ENCODE results near the gene PTPRK.

Gene PTPRK

DNA sequence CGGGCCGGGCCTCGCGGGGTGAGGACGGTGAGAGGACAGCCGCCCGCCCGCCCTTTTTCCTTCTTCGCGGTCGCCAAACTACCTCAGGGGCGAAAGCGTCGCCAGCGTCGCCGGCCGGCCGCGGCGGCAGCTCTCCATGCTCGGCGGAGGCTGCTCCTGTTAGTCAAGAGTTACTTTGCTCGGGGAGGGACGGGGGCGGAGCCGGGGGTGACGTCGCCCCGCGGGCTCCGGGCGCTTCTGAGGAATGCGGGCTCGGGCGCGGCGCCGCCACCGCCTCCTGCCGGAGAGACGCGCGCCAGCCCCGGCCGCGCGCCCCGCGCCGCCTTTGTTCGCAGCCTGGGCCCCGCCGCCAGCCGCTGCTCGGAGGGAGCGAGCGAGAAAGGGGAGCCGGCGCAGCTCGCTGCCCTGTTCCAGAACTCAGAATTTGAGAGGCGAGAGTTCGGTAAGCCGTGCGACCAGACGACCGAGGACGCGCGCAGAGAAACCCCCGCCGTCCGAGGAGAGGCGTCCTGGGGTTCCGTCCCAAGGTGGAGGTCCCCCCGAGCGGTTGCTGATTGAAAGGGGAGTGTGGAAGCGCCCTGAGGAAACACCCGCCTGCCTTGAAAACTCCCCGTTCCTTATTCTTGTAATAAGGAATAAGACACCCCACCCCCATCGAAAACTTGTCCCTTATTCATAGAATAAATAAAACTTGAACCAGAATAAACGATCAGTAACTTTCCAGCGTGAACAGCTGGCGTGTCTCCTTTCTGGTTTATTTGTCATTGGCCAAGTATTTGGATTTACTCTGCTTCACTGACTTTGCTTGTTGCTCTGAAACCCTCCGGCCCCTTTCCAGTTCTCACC is at the start of gene PTPRK:
TSS of gene PTPRK (minus strand) at position 164 of the 846 bp plus-strand sequence. CDS start 241 bp downstream, outside the sequence.
- peak within 1 kb of the TSS; percentile 62 for H3K9ac ChIP-seq
- no peaks in the 10 kb centered on the region for H3K27me3 ChIP-seq (ENCODE audit: control insufficient read depth, insufficient read depth, low read length)
- H3K36me3 ChIP-seq (ENCODE audit: control insufficient read depth, insufficient read depth, low read length), result no peaks in the 10 kb centered on the region
- TF ChIP-seq, protein P1, sequence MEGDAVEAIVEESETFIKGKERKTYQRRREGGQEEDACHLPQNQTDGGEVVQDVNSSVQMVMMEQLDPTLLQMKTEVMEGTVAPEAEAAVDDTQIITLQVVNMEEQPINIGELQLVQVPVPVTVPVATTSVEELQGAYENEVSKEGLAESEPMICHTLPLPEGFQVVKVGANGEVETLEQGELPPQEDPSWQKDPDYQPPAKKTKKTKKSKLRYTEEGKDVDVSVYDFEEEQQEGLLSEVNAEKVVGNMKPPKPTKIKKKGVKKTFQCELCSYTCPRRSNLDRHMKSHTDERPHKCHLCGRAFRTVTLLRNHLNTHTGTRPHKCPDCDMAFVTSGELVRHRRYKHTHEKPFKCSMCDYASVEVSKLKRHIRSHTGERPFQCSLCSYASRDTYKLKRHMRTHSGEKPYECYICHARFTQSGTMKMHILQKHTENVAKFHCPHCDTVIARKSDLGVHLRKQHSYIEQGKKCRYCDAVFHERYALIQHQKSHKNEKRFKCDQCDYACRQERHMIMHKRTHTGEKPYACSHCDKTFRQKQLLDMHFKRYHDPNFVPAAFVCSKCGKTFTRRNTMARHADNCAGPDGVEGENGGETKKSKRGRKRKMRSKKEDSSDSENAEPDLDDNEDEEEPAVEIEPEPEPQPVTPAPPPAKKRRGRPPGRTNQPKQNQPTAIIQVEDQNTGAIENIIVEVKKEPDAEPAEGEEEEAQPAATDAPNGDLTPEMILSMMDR (IDR thresholded peaks at IDR 0.05), result no peak
- H3K4me1 ChIP-seq, result peaks cover 4% of the 10 kb centered on the region
- peak within 1 kb of the TSS; percentile 99 for H2AFZ ChIP-seq
- H3K9me3 ChIP-seq (ENCODE audit: control insufficient read depth, low read length), result no peaks in the 10 kb centered on the region
- H3K4me2 ChIP-seq (ENCODE audit: low read length), result peak within 1 kb of the TSS; percentile 96
- H3K4me3 ChIP-seq (ENCODE audit: low read depth, low read length), result peak within 1 kb of the TSS; percentile 76
- H3K79me2 ChIP-seq, result no peaks in the 10 kb centered on the region
- peak within 1 kb of the TSS; percentile 88 for H3K27ac ChIP-seq

DNA sequence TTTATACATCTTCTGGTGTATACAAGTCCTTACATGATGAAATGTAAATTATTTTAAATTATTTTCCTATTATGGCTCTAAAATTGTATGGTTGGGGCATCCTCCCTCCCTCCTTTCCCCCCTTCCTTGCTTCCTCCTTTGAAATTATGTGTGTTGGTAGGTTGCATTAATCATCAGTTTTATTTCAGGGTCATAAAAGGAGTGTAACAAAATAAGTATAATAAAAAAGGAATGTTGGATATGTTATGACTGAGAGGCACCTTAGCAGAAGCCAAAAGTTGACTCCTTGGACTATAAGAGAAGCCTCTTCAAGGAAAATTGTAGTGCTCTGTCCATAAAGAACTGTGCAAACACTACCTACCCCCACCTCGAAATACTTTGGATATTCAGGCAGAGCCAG is 46.6 kb upstream of the PTPRK start:
- no peaks in the 10 kb centered on the region for H3K9me3 ChIP-seq (ENCODE audit: control insufficient read depth, low read length)
- TF ChIP-seq, protein P1 (IDR thresholded peaks at IDR 0.05), result no peak
- H3K4me3 ChIP-seq (ENCODE audit: low read depth, low read length), result no peak overlapping the region
- no peak overlapping the region for H3K27ac ChIP-seq
- no peaks in the 10 kb centered on the region for H3K27me3 ChIP-seq (ENCODE audit: control insufficient read depth, insufficient read depth, low read length)
- H3K36me3 ChIP-seq (ENCODE audit: control insufficient read depth, insufficient read depth, low read length), result no peaks in the 10 kb centered on the region
- H3K4me1 ChIP-seq, result no peaks in the 10 kb centered on the region
- no peak overlapping the region for H3K9ac ChIP-seq
- H3K79me2 ChIP-seq, result no peaks in the 10 kb centered on the region
- H2AFZ ChIP-seq, result no peak overlapping the region
- no peak overlapping the region for H3K4me2 ChIP-seq (ENCODE audit: low read length)

DNA sequence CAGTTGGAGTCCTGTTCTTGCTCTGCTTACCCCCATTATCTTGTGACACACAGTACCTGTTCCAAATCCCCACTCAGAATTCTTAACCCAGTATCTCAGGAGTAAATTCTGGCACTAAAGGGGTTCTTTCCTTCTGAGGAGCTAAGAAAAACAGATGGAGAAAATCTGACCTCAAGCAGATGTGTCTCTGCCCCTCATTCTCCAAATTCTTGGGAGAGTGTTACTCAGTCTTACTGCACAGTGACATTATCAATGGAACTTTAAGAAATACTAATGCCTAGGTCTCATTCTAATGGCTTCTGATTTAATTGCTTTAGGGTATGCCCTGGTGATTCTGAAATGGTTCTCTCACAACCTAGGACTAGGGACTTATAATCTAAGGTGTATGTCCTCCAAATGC is 40.6 kb upstream of the PTPRK start:
- no peaks in the 10 kb centered on the region for H3K27me3 ChIP-seq (ENCODE audit: control insufficient read depth, insufficient read depth, low read length)
- no peak overlapping the region for H3K4me2 ChIP-seq (ENCODE audit: low read length)
- H3K27ac ChIP-seq, result no peak overlapping the region
- no peak overlapping the region for H3K9ac ChIP-seq
- TF ChIP-seq, protein P1 (IDR thresholded peaks at IDR 0.05), result no peak
- H3K36me3 ChIP-seq (ENCODE audit: control insufficient read depth, insufficient read depth, low read length), result no peaks in the 10 kb centered on the region
- H2AFZ ChIP-seq, result no peak overlapping the region
- no peaks in the 10 kb centered on the region for H3K79me2 ChIP-seq
- H3K4me1 ChIP-seq, result no peaks in the 10 kb centered on the region
- no peaks in the 10 kb centered on the region for H3K9me3 ChIP-seq (ENCODE audit: control insufficient read depth, low read length)
- H3K4me3 ChIP-seq (ENCODE audit: low read depth, low read length), result no peak overlapping the region

DNA sequence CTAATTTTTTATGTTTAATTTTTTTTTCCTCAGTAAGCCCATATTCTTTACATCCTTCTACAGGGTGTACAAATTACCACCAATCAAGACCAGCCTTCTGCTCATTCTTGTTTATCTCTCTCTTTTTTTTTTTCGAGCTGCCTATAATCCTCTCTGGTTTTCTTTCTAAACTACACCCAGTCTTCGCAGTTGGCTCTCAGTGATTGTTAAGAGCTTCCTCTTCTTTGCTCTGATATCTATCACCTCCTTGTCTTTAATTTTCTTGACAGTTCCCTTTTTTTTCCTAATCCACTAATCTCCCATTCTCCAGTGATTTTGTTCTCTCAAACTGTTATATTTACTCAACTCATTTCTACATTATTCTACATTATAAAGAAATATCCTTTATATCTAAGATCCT is 38.5 kb upstream of the PTPRK start:
- TF ChIP-seq, protein P1 (IDR thresholded peaks at IDR 0.05), result no peak
- no peak overlapping the region for H2AFZ ChIP-seq

DNA sequence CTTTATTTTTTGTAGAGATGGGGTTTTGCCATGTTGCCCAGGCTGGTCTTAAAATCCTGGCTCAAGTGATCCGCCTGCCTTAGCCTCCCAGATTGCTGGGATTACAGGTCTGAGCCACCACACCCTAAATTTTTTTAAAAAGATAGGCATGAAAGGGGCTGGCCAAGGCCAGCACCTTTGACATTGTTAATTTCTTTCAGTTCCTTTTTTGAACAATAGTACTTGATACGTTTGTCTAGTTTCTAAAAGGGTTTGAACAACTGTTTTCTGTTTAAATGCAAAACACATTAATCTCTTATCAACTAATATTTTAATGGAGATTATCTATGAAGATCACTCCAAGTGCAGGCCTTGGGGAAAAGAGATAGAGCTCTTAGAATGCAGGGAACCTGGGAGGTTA is 37.6 kb upstream of the PTPRK start:
- Histone ChIP-seq H3K4me2 (ENCODE audit: low read length) (no peak overlapping the region), H3K36me3 (ENCODE audit: control insufficient read depth, insufficient read depth, low read length) (no peaks in the 10 kb centered on the region), H3K27ac (no peak overlapping the region), H3K9me3 (ENCODE audit: control insufficient read depth, low read length) (no peaks in the 10 kb centered on the region), H3K79me2 (no peaks in the 10 kb centered on the region), H3K9ac (no peak overlapping the region), H3K27me3 (ENCODE audit: control insufficient read depth, insufficient read depth, low read length) (no peaks in the 10 kb centered on the region), H3K4me1 (no peaks in the 10 kb centered on the region), H3K4me3 (ENCODE audit: low read depth, low read length) (no peak overlapping the region), H2AFZ (no peak overlapping the region)
- TF ChIP-seq, protein P1 (IDR thresholded peaks at IDR 0.05), result no peak

More for the DNA sequence above, 38.5 kb upstream of the PTPRK start:
- H3K4me3 ChIP-seq (ENCODE audit: low read depth, low read length), result no peak overlapping the region
- H3K36me3 ChIP-seq (ENCODE audit: control insufficient read depth, insufficient read depth, low read length), result no peaks in the 10 kb centered on the region
- no peaks in the 10 kb centered on the region for H3K9me3 ChIP-seq (ENCODE audit: control insufficient read depth, low read length)
- H3K27ac ChIP-seq, result no peak overlapping the region
- H3K4me2 ChIP-seq (ENCODE audit: low read length), result no peak overlapping the region
- no peaks in the 10 kb centered on the region for H3K79me2 ChIP-seq
- no peaks in the 10 kb centered on the region for H3K27me3 ChIP-seq (ENCODE audit: control insufficient read depth, insufficient read depth, low read length)
- H3K4me1 ChIP-seq, result no peaks in the 10 kb centered on the region
- H3K9ac ChIP-seq, result no peak overlapping the region

Measured in parathyroid adenoma (tissue), 2 donors.